Fibroblast of the conjunctiva (primary cell): ENCODE results near the gene OTUB1.
"Not testable (repeated sequence)": the region's sequence is repeated elsewhere in the genome, so short reads cannot be mapped to it uniquely, and the experiment has no call there.

Source experiments
- DNase-seq: peaks from one replicate; pipeline ENCODE4 v3.0.0-alpha.2; 2010; ENCODE audit warnings: low read depth

The OTUB1 gene

GRCh38 chr11:64047373-64047772 lies 61.1 kb downstream of the OTUB1 start:
- DNase-seq, result not testable (repeated sequence)
